Subcutaneous adipose tissue (tissue), 4 donors: ENCODE measurements around the gene IPO13. TPM values are rescaled to one million over a fixed set of nuclear protein-coding genes. Genes with fewer than 3 reads are reported as not detected.

Experiments used
- CTCF ChIP-seq: fragments of 450-650 bp; IDR thresholded peaks from one replicate; pipeline ENCODE4 v1.5.1; 2016; ENCODE audit warnings: low read depth, mild to moderate bottlenecking, control low read depth, antibody characterized with exemption, moderate library complexity
- total RNA-seq, 4 donors: library from RNA; depleted of rRNA; stranded (reverse); fragments of >200 nt; gene quantifications; one replicate each; pipeline ENCODE4 v1.1.0, GENCODE V29; 2016

Gene IPO13
- total RNA-seq, 4 donors from 2014 or later = 17.4 to 18.2 (median 17.8) TPM

- TF ChIP-seq CTCF = no peak
Observed at GRCh38 chr1:43908226-43908625, 38.5 kb upstream of the IPO13 start.

GRCh38 chr1:43908858-43909257, 37.9 kb upstream of the IPO13 start:
- TF ChIP-seq CTCF = no peak

DNA sequence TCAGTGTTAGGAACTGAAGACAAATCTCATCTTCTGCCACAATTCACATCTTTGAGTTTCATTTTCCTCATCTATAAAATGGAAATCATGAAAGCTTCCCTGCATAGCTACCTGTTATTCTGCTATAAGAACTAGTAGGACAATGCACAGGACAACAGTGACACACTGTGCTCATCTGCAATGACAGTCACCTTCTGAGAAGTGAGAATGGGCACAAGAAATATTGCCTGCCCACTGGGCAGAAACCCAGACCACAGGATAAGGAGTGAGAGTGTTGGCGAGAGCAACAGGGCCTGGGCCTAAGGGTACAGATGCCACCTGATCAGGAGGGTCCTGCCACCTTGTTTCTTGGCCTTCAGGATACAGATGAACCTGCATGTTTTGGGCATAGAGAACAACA, 36.4 kb upstream of the IPO13 start:
- TF ChIP-seq CTCF = no peak

GRCh38 chr1:43912607-43913006, 34.1 kb upstream of the IPO13 start:
- no peak for TF ChIP-seq CTCF

GRCh38 chr1:43913051-43913501, 33.7 kb upstream of the IPO13 start:
- TF ChIP-seq CTCF = no peak

- TF ChIP-seq CTCF = no peak
Observed at GRCh38 chr1:43913666-43914360, 32.9 kb upstream of the IPO13 start.

DNA sequence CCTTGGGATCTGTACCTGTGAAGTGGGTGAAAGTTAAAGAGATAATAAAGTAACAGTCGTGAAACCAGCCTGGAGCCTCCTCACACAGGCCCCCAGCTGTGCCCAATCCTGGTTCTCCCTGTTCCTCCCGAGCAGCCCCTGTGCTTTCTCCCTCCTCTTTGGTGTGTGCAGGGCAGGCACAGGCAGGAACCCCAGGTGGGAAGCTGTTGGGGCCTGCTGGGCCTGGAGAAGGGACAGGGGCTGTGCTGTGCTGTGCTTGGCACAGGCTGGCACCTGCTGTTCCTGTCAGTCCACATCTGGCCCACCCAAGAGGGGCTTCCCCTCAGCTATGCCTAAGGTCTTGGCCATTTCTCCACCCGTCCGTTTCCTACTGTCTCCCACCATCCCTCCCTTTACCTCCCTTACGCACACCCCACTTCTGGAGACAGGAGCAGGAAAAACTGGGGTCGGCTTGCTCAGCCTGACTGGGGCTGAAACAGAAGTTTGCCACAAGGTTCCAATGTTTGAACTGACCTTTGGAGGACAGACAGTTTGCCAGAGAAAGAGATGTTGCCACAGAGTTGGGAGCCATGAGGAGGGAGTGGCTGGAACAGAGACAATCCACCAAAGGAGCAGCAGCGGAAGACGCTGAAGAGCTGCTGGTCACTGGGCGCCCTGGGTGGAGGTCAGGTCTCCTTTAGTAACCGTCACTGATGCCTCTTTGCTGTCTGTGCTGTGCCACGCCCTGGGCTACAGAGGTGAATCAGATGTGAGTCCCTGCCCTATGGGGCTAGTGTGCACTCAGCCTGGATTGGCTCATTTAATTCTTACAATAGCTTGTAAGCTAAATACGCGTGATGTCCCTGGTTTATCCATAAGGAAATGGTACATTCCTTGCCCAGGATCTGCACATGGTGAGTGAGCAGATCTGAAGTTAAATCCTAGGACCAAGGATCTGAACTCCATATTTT, 31.9 kb upstream of the IPO13 start:
- TF ChIP-seq CTCF = no peak
